ENCODE results near the gene SLC6A4. TPM values are rescaled to one million over a fixed set of nuclear protein-coding genes. Genes with fewer than 3 reads are reported as not detected.

Gene SLC6A4
- total and polyA plus RNA-seq, 2 donors from 2014 or later: 0.94 to 1.1 TPM

DNA sequence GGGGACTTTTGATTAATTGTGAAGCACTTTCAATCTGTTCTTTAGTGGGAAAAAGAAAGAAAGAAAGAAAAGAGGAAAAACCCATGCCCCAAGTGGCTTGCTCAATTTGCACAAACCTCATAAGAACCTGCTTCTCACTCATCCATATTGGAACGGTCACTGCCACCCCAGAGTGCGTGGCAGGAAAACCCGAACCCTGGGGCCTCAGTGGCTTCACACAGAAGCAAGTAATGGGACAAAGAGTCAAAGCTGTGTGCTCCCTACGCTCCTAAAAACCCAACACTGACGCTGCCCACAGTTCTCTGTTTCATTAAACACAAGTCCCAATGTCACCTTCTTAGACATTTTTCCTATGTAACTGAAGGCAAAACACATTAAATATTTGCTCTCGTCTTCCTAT is 1.2 kb downstream of the SLC6A4 start:
- intact Hi-C loops (cut with DNase I): no loop called here
- H3K27ac ChIP-seq (ENCODE audit: low read depth in 2 of 2, low read length in 2 of 2): no peak overlapping the region
- no peak overlapping the region for H3K4me3 ChIP-seq (ENCODE audit: low read length in 3 of 3)
- H3K36me3 ChIP-seq (ENCODE audit: control insufficient read depth in 2 of 3, insufficient read depth in 3 of 3, low read length in 3 of 3): no peaks in the 10 kb centered on the region
- peaks cover 0 to 6% (median 0%) of the 10 kb centered on the region in 3 donors for H3K4me1 ChIP-seq (ENCODE audit: control insufficient read depth in 2 of 3, insufficient read depth in 2 of 3, low read depth in 1 of 3, low read length in 3 of 3)
- peaks cover 6% of the 10 kb centered on the region for H3K27me3 ChIP-seq (ENCODE audit: control insufficient read depth, insufficient read depth, low read length)
- H3K9me3 ChIP-seq (ENCODE audit: control insufficient read depth in 2 of 3, insufficient read depth in 1 of 3, low read length in 3 of 3): no peaks in the 10 kb centered on the region
- H3K9ac ChIP-seq (ENCODE audit: low read length in 3 of 3): no peak overlapping the region
- TF ChIP-seq, protein P1, sequence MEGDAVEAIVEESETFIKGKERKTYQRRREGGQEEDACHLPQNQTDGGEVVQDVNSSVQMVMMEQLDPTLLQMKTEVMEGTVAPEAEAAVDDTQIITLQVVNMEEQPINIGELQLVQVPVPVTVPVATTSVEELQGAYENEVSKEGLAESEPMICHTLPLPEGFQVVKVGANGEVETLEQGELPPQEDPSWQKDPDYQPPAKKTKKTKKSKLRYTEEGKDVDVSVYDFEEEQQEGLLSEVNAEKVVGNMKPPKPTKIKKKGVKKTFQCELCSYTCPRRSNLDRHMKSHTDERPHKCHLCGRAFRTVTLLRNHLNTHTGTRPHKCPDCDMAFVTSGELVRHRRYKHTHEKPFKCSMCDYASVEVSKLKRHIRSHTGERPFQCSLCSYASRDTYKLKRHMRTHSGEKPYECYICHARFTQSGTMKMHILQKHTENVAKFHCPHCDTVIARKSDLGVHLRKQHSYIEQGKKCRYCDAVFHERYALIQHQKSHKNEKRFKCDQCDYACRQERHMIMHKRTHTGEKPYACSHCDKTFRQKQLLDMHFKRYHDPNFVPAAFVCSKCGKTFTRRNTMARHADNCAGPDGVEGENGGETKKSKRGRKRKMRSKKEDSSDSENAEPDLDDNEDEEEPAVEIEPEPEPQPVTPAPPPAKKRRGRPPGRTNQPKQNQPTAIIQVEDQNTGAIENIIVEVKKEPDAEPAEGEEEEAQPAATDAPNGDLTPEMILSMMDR (IDR thresholded peaks at IDR 0.05; ENCODE audit: borderline replicate concordance, extremely low read depth, insufficient read depth): no peak
- DNase-seq (no peak), FAIRE-seq (no peak)

DNA sequence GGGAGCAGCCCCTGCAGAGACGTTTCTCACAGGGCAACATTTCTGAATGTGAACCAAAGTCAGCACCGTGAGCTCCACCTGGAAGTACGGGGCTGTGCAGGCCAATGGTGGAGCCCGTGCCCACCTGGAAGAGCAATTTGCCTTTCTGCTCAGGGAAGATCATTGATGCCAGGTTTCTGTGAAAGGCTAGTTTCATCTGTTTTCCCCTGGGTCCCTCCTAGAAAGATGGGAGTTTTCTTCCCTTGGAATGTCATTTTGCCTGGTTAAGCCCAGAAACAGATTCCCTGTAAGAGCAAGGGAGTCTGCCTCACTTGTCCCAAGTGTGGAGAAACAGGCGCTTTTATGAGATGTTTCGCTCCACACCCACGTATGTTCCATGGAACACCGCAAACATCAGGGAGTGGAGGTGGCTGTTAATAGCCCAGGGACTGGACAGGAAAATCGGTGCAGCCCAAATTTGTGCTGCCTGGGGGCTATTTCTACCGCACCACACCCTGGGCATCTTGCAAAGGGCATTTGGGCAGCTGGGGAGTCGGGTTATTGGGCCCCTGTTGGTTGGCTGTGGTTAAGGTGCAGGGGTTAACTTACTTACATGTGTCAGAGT is 2.6 kb downstream of the SLC6A4 start:
- peaks cover 6% of the 10 kb centered on the region for H3K27me3 ChIP-seq (ENCODE audit: control insufficient read depth, insufficient read depth, low read length)
- H3K36me3 ChIP-seq (ENCODE audit: control insufficient read depth in 2 of 3, insufficient read depth in 3 of 3, low read length in 3 of 3): no peaks in the 10 kb centered on the region
- no peak overlapping the region for H3K9ac ChIP-seq (ENCODE audit: low read length in 3 of 3)
- intact Hi-C loops (cut with DNase I): no loop called here
- DNase-seq (no peak), FAIRE-seq (no peak)
- H3K27ac ChIP-seq (ENCODE audit: low read depth in 2 of 2, low read length in 2 of 2): no peak overlapping the region
- peaks cover 0 to 6% (median 0%) of the 10 kb centered on the region in 3 donors for H3K4me1 ChIP-seq (ENCODE audit: control insufficient read depth in 2 of 3, insufficient read depth in 2 of 3, low read depth in 1 of 3, low read length in 3 of 3)
- H3K4me3 ChIP-seq (ENCODE audit: low read length in 3 of 3): no peak overlapping the region
- TF ChIP-seq, protein P1 (IDR thresholded peaks at IDR 0.05; ENCODE audit: borderline replicate concordance, extremely low read depth, insufficient read depth): no peak
- no peaks in the 10 kb centered on the region for H3K9me3 ChIP-seq (ENCODE audit: control insufficient read depth in 2 of 3, insufficient read depth in 1 of 3, low read length in 3 of 3)

DNA sequence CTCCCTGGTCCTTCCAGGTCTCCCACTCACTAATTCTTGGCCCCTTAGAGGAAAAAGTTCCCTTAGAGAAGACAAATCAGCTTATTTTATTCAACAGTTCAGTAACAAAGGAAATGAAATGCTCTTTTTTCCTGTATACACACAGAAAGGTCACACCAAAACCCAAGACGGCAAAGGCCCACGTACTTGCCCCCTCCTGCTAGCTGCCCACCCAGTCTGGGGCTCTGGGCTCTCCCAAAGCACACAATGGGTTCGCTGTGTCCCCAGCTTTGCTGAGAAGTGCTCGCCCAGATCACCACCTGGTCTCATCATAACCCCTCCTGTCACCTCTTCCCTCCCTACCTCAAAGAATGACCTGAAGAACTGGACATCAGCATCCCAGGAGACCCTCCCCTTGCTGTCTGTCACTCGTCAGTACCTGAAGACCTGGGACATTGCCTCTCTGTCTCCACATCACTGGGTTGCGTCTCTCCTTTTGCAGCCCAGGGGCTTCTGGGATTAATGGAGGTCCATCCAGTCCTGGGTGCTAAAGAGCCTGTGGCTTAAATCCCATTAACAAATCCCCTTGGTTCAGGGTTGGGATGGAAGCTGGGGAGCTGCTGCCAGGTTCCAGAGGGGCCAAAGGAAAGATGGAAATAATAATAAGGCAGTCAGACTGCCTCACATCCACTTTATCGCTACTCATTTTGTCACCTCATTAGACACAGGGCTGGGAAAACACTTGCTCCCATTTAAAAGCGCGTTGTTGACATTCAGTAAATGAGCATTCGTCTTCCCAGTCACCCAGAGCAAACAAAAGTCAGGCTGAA is 3.3 kb downstream of the SLC6A4 start:
- Histone ChIP-seq H3K36me3 (ENCODE audit: control insufficient read depth in 2 of 3, insufficient read depth in 3 of 3, low read length in 3 of 3) (no peaks in the 10 kb centered on the region), H3K27ac (ENCODE audit: low read depth in 2 of 2, low read length in 2 of 2) (no peak overlapping the region), H3K9me3 (ENCODE audit: control insufficient read depth in 2 of 3, insufficient read depth in 1 of 3, low read length in 3 of 3) (no peaks in the 10 kb centered on the region), H3K4me1 (ENCODE audit: control insufficient read depth in 2 of 3, insufficient read depth in 2 of 3, low read depth in 1 of 3, low read length in 3 of 3) (peaks cover 0 to 3% (median 0%) of the 10 kb centered on the region in 3 donors), H3K27me3 (ENCODE audit: control insufficient read depth, insufficient read depth, low read length) (peaks cover 4% of the 10 kb centered on the region), H3K9ac (ENCODE audit: low read length in 3 of 3) (no peak overlapping the region), H3K4me3 (ENCODE audit: low read length in 3 of 3) (no peak overlapping the region)
- FAIRE-seq (no peak), DNase-seq (no peak)
- intact Hi-C loops (cut with DNase I): no loop called here
- TF ChIP-seq, protein P1 (IDR thresholded peaks at IDR 0.05; ENCODE audit: borderline replicate concordance, extremely low read depth, insufficient read depth): no peak
